ENCODE results near the gene BIN1. TPM values are rescaled to one million over a fixed set of nuclear protein-coding genes. Genes with fewer than 3 reads are reported as not detected.
A peak's percentile ranks its signal among the peaks of the same experiment; 100 is the strongest.

The BIN1 gene
- polyA plus RNA-seq, 1 donor = 1,160 TPM

GRCh38 chr2:127090281-127091120, 16.5 kb downstream of the BIN1 start:
- no peak for DNase-seq

GRCh38 chr2:127089478-127090235, 17.3 kb downstream of the BIN1 start:
- no peak for DNase-seq

GRCh38 chr2:127088706-127089105, 18.2 kb downstream of the BIN1 start:
- DNase-seq = no peak

GRCh38 chr2:127087791-127088495, 19.0 kb downstream of the BIN1 start:
- DNase-seq = no peak

- peak; percentile 79 for DNase-seq
These were observed 19.8 kb downstream of the BIN1 start for GRCh38 chr2:127086990-127087790.

GRCh38 chr2:127085317-127085681, 21.7 kb downstream of the BIN1 start:
- no peak for DNase-seq

- DNase-seq = no peak
These were observed 22.2 kb downstream of the BIN1 start for GRCh38 chr2:127084611-127085316.

GRCh38 chr2:127083819-127084503, 23.0 kb downstream of the BIN1 start:
- DNase-seq = peak; percentile 67

- DNase-seq = no peak
These were observed 24.0 kb downstream of the BIN1 start for GRCh38 chr2:127082974-127083373.

- no peak for DNase-seq
These were observed 24.9 kb downstream of the BIN1 start for GRCh38 chr2:127081826-127082633.

- no peak for DNase-seq
These were observed 25.8 kb downstream of the BIN1 start for GRCh38 chr2:127080938-127081755.

GRCh38 chr2:127080226-127080937, 26.6 kb downstream of the BIN1 start:
- no peak for DNase-seq

GRCh38 chr2:127079358-127079920, 27.5 kb downstream of the BIN1 start:
- DNase-seq = no peak

GRCh38 chr2:127078666-127079270, 28.2 kb downstream of the BIN1 start:
- no peak for DNase-seq

GRCh38 chr2:127078028-127078427, 28.9 kb downstream of the BIN1 start:
- DNase-seq = no peak

- no peak for DNase-seq
These were observed 30.0 kb downstream of the BIN1 start for GRCh38 chr2:127076924-127077323.

GRCh38 chr2:127076290-127076689, 30.7 kb downstream of the BIN1 start:
- no peak for DNase-seq

- no peak for DNase-seq
These were observed 31.1 kb downstream of the BIN1 start for GRCh38 chr2:127075821-127076220.
